B cell (primary cell): Measurements from ENCODE around the gene SPAG5. TPM values are rescaled to one million over a fixed set of nuclear protein-coding genes. Genes with fewer than 3 reads are reported as not detected.

Experiments used
- ATAC-seq: fragments of 200-7000 bp; cut with Tn5 transposase; one replicate; pipeline ENCODE4 v1.10.0; 2021; ENCODE audit warnings: low read depth, mild to moderate bottlenecking, moderate number of reproducible peaks, moderate library complexity
- CTCF ChIA-PET: fragments of 350-600 bp; sonication (Branson Sonifier 250); formaldehyde crosslinking; loops from one replicate; lab custom pipeline; 2021; ENCODE audit warnings: antibody characterized with exemption, inconsistent platforms; lab: Charles Lee
- POLR2A ChIA-PET: fragments of 350-600 bp; sonication (Branson Sonifier 250); formaldehyde crosslinking; loops from one replicate; lab custom pipeline; 2021; ENCODE audit warnings: antibody characterized with exemption; lab: Charles Lee
- DNase-seq: peaks from one replicate; pipeline ENCODE4 v3.0.0; 2013
- H2AFZ ChIP-seq: 2 replicates; pipeline ENCODE4 v1.6.1; 2012; ENCODE audit warnings: mild to moderate bottlenecking, low read depth, low read length; ENCODE audit not compliant: insufficient read depth, poor library complexity, severe bottlenecking
- H3K27ac ChIP-seq, 2 donors: 1 replicate in 1 of 2; 2 replicates in 1 of 2; pipeline ENCODE4 v1.5.1; 2012 to 2013; ENCODE audit warnings: low read length in 2 of 2, mild to moderate bottlenecking in 2 of 2, moderate library complexity in 1 of 2
- H3K27me3 ChIP-seq, 4 experiments: fragments of 200-600 bp in 1 of 4; sonication (generic) in 1 of 4; replicated peaks in 1 of 4; 1 replicate in 2 of 4; 2 replicates in 2 of 4; pipeline versions ENCODE4 v1.6.1 to v1.7.0; 2013 to 2016; ENCODE audit warnings: low read length in 3 of 4, mild to moderate bottlenecking in 2 of 4, mixed read lengths in 1 of 4, moderate library complexity in 1 of 4; ENCODE audit not compliant: insufficient read depth in 4 of 4, control insufficient read depth in 3 of 4; ENCODE audit errors: control extremely low read depth in 1 of 4
- H3K36me3 ChIP-seq, 2 experiments: replicated peaks in 1 of 2; 1 replicate in 1 of 2; 2 replicates in 1 of 2; pipeline versions ENCODE4 v1.6.1 to v1.7.1; 2013; ENCODE audit warnings: low read length in 1 of 2; ENCODE audit not compliant: insufficient read depth in 2 of 2, control insufficient read depth in 1 of 2; ENCODE audit errors: control extremely low read depth in 1 of 2, extremely low read depth in 1 of 2
- H3K4me1 ChIP-seq, 2 donors: fragments of 200-600 bp in 1 of 2; sonication (generic) in 1 of 2; 1 replicate in 1 of 2; 2 replicates in 1 of 2; pipeline versions ENCODE4 v1.5.1 to v1.6.1; 2013 to 2017; ENCODE audit warnings: low read length in 2 of 2; ENCODE audit not compliant: control insufficient read depth in 2 of 2, insufficient read depth in 2 of 2
- H3K4me2 ChIP-seq: replicated peaks from 2 replicates; pipeline ENCODE3; 2012; ENCODE audit warnings: mild to moderate bottlenecking, low read depth, low read length; ENCODE audit not compliant: poor library complexity, severe bottlenecking
- H3K4me3 ChIP-seq, 5 experiments: fragments of 200-600 bp in 1 of 5; sonication (generic) in 1 of 5; 1 replicate in 3 of 5; 2 replicates in 2 of 5; pipeline versions ENCODE4 v1.5.1 to v1.7.0; 2011 to 2016; ENCODE audit warnings: low read length in 4 of 5, mild to moderate bottlenecking in 4 of 5, low read depth in 2 of 5, control low read depth in 1 of 5, moderate library complexity in 1 of 5; ENCODE audit not compliant: insufficient read depth in 1 of 5; ENCODE audit errors: control extremely low read depth in 1 of 5, extremely low read depth in 1 of 5
- H3K79me2 ChIP-seq: fragments of 200-600 bp; sonication (generic); one replicate; pipeline ENCODE4 v1.6.0; 2016; ENCODE audit warnings: low read length; ENCODE audit not compliant: control insufficient read depth, insufficient read depth
- H3K9ac ChIP-seq: fragments of 200-600 bp; sonication (generic); 2 replicates; pipeline ENCODE4 v1.6.1; 2017; ENCODE audit warnings: mild to moderate bottlenecking, low read length, moderate library complexity
- H3K9me3 ChIP-seq, 3 donors: one replicate each; pipeline versions ENCODE4 v1.6.1 to v1.7.1; 2013; ENCODE audit warnings: low read length in 2 of 3; ENCODE audit not compliant: control insufficient read depth in 2 of 3, insufficient read depth in 1 of 3; ENCODE audit errors: control extremely low read depth in 1 of 3
- H4K20me1 ChIP-seq: 2 replicates; pipeline ENCODE4 v1.6.0; 2012; ENCODE audit warnings: mild to moderate bottlenecking, low read length; ENCODE audit not compliant: insufficient read depth, control insufficient read depth, poor library complexity, severe bottlenecking
- H3K27ac Mint-ChIP-seq: one replicate; pipeline ENCODE4 v1.8.0; 2021; ENCODE audit warnings: mixed read lengths
- H3K27me3 Mint-ChIP-seq: one replicate; pipeline ENCODE4 v1.8.0; 2021; ENCODE audit warnings: mixed read lengths
- H3K4me1 Mint-ChIP-seq: one replicate; pipeline ENCODE4 v1.8.0; 2021; ENCODE audit warnings: mixed read lengths
- H3K4me3 Mint-ChIP-seq: one replicate; pipeline ENCODE4 v1.8.0; 2021; ENCODE audit warnings: mixed read lengths
- H3K9me3 Mint-ChIP-seq: one replicate; pipeline ENCODE4 v1.8.0; 2022; ENCODE audit warnings: mixed read lengths; ENCODE audit not compliant: insufficient read depth
- EZH2 ChIP-seq: IDR thresholded peaks from 2 replicates; pipeline ENCODE4 v1.6.1; 2012; ENCODE audit warnings: borderline replicate concordance, low read depth, mild to moderate bottlenecking, moderate library complexity, low read length; ENCODE audit not compliant: insufficient read depth, poor library complexity, severe bottlenecking
- WGBS: methylation state at CpG from one replicate; pipeline ENCODE4 v1.1.5; 2013; ENCODE audit warnings: missing lambda C conversion rate; ENCODE audit not compliant: insufficient coverage; 5-methylcytosine and 5-hydroxymethylcytosine counted together
- intact Hi-C: fragments of 100-400 bp; cut with micrococcal nuclease; formaldehyde crosslinking; loops from one replicate; pipeline ENCODE4 v1.10.0; 2022
- polyA plus RNA-seq: library from polyadenylated mRNA; depleted of rRNA; stranded (reverse); fragments of >200 nt; gene quantifications from 2 replicates; pipeline ENCODE4 v1.2.3, GENCODE V29; 2012
- total RNA-seq, 2 donors: library from RNA; stranded (reverse); fragments of 120-200 nt in 1 of 2; gene quantifications; 1 replicate in 1 of 2; 2 replicates in 1 of 2; pipeline versions ENCODE4 v1.2.3 to v1.2.4, GENCODE V29; 2013 to 2022
- TF ChIP-seq, protein P1 (sequence below): fragments of 200-600 bp; IDR thresholded peaks from one replicate; pipeline ENCODE4 v1.8.0; 2022; ENCODE audit warnings: antibody characterized with exemption, mild to moderate bottlenecking

SPAG5 gene
- total and polyA plus RNA-seq, 2 donors (not counting 1 experiment from before 2014, with no cell fraction given), result 4.7 to 8.0 TPM

DNA sequence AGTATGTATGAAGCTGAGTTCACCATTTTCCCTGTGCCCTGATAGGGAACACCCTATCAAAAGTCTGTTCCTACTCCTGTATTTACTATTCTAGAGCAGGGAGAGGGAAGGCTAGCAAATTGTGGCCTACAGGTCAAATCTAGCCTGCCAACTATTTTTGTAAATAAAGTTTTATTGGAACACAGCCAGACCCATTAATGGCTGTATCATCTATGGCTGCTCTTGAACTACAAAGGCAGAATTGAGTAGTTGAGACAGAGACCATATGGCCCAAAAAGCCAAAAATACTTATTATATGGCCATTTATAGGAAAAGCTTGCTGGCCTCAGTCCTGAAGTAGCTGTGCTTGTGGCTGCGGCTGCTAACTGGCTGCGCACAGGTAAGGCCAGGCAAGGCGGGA, 17.9 kb downstream of the SPAG5 start:
- no peak overlapping the region for H3K4me3 Mint-ChIP-seq
- no peak overlapping the region for H3K27ac Mint-ChIP-seq
- Histone ChIP-seq H2AFZ (no peak overlapping the region), H3K4me2 (no peak overlapping the region), H3K9me3 (no peaks in the 10 kb centered on the region), H3K4me1 (peaks cover 7 to 13% of the 10 kb centered on the region in 2 donors), H3K36me3 (peaks cover 0 to 6% of the 10 kb centered on the region in 2 experiments), H4K20me1 (no peaks in the 10 kb centered on the region), H3K79me2 (peaks cover 6% of the 10 kb centered on the region), H3K27ac (no peak overlapping the region), H3K27me3 (no peaks in the 10 kb centered on the region), H3K9ac (no peak overlapping the region), H3K4me3 (no peak overlapping the region)
- H3K4me1 Mint-ChIP-seq, result peaks cover 11% of the 10 kb centered on the region
- no CpG with 5 or more reads among the region's 3 CpGs for WGBS
- no peak for DNase-seq
- ChIA-PET POLR2A (no interaction called here), CTCF (no interaction called here)
- no peaks in the 10 kb centered on the region for H3K9me3 Mint-ChIP-seq
- no peaks in the 10 kb centered on the region for H3K27me3 Mint-ChIP-seq
- no peak for ATAC-seq
- TF ChIP-seq, protein P1, sequence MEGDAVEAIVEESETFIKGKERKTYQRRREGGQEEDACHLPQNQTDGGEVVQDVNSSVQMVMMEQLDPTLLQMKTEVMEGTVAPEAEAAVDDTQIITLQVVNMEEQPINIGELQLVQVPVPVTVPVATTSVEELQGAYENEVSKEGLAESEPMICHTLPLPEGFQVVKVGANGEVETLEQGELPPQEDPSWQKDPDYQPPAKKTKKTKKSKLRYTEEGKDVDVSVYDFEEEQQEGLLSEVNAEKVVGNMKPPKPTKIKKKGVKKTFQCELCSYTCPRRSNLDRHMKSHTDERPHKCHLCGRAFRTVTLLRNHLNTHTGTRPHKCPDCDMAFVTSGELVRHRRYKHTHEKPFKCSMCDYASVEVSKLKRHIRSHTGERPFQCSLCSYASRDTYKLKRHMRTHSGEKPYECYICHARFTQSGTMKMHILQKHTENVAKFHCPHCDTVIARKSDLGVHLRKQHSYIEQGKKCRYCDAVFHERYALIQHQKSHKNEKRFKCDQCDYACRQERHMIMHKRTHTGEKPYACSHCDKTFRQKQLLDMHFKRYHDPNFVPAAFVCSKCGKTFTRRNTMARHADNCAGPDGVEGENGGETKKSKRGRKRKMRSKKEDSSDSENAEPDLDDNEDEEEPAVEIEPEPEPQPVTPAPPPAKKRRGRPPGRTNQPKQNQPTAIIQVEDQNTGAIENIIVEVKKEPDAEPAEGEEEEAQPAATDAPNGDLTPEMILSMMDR, result no peak
- TF ChIP-seq EZH2, result no peak
- intact Hi-C loops, result no loop called here

DNA sequence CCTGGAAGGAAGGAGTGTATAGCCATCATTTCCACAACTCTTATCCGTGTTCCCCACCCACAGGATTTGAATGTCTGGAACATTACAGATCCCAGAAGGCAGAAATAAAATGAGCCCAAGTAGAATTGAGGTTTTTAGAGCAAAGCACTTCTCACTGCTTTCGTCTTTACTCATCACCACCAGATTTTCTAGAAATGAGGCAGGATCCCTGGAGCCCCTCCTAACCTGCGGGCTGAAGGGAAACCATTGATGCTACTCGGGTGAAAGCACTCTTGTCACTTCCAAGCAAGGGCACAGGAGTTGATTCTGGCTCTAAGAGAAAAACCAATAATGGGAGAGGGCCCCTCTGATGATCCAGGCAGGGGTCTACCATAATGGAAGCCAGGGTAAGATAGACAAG, 19.3 kb downstream of the SPAG5 start:
- 88% methylated on average over 2 of the region's 4 CpGs for WGBS
- Histone ChIP-seq H3K27me3 (no peaks in the 10 kb centered on the region), H2AFZ (no peak overlapping the region), H3K9ac (no peak overlapping the region), H3K4me2 (no peak overlapping the region), H3K9me3 (no peaks in the 10 kb centered on the region), H3K4me3 (no peak overlapping the region), H3K27ac (no peak overlapping the region), H3K4me1 (peaks cover 10 to 17% of the 10 kb centered on the region in 2 donors), H3K79me2 (peaks cover 20% of the 10 kb centered on the region), H4K20me1 (no peaks in the 10 kb centered on the region), H3K36me3 (peaks cover 0 to 5% of the 10 kb centered on the region in 2 experiments)
- CTCF ChIA-PET, result interaction anchor here (0.7 to 2.5 kb wide), 2 partner anchors 18 to 221 kb away, joined by 3 to 6 read pairs; no protein-coding TSS in a partner anchor
- TF ChIP-seq, protein P1, result no peak
- no peak for TF ChIP-seq EZH2
- Mint-ChIP-seq H3K9me3 (no peaks in the 10 kb centered on the region), H3K4me1 (peaks cover 14% of the 10 kb centered on the region), H3K27ac (no peak overlapping the region), H3K4me3 (no peak overlapping the region), H3K27me3 (no peaks in the 10 kb centered on the region)
- ATAC-seq (no peak), DNase-seq (no peak)
- POLR2A ChIA-PET, result no interaction called here
- intact Hi-C loops, result loop anchor here (10.0 kb wide), 1 partner anchor 135 kb away; the partner anchor contains the start of genes PROCA1, RAB34 and RPL23A
